Esophagus muscularis mucosa (tissue), 4 donors: ENCODE data around the gene TRIM9. TPM values are rescaled to one million over a fixed set of nuclear protein-coding genes. Genes with fewer than 3 reads are reported as not detected.
"Not testable (repeated sequence)": the region's sequence is repeated elsewhere in the genome, so short reads cannot be mapped to it uniquely, and the experiment has no call there.

Experiments
- DNase-seq: peaks from one replicate; pipeline ENCODE4 v3.0.0-alpha.2; 2017; ENCODE audit errors: extremely low spot score
- H3K27ac ChIP-seq, 4 donors: fragments of 200-600 bp; sonication (generic); replicated peaks in 1 of 4; 1 replicate in 3 of 4; 2 replicates in 1 of 4; pipeline ENCODE4 v1.5.1; 2016 to 2019; ENCODE audit warnings: mild to moderate bottlenecking in 1 of 4
- H3K27me3 ChIP-seq, 4 donors: fragments of 200-600 bp; sonication (generic); one replicate each; pipeline versions ENCODE4 v1.5.1 to v1.6.0; 2016 to 2019
- H3K36me3 ChIP-seq, 4 donors: fragments of 200-600 bp; sonication (generic); one replicate each; pipeline ENCODE4 v1.5.1; 2016 to 2019
- H3K4me1 ChIP-seq, 4 donors: fragments of 200-600 bp; sonication (generic); one replicate each; pipeline ENCODE4 v1.5.1; 2016 to 2019
- H3K4me3 ChIP-seq, 4 donors: fragments of 200-600 bp; sonication (generic); 1 replicate in 2 of 4; 2 replicates in 2 of 4; pipeline ENCODE4 v1.5.1; 2016 to 2019; ENCODE audit warnings: mild to moderate bottlenecking in 4 of 4, moderate library complexity in 1 of 4
- H3K9me3 ChIP-seq, 4 donors: fragments of 200-600 bp; sonication (generic); 1 replicate in 3 of 4; 2 replicates in 1 of 4; pipeline ENCODE4 v1.5.1; 2016 to 2019
- EP300 ChIP-seq: sonication (generic); formaldehyde crosslinking; IDR thresholded peaks from one replicate; pipeline ENCODE4 v1.6.1; 2017; ENCODE audit warnings: antibody characterized with exemption
- POLR2A ChIP-seq: fragments of 450-650 bp; IDR thresholded peaks from one replicate; pipeline ENCODE4 v1.6.1; 2017; ENCODE audit warnings: antibody characterized with exemption, moderate library complexity, mild to moderate bottlenecking, low read depth
- POLR2AphosphoS5 ChIP-seq, 2 donors: sonication (generic); formaldehyde crosslinking; IDR thresholded peaks; one replicate each; pipeline ENCODE4 v1.6.1; 2017; ENCODE audit warnings: antibody characterized with exemption in 2 of 2
- WGBS: methylation state at CpG from one replicate; pipeline ENCODE4 v1.1.5; 2018; 5-methylcytosine and 5-hydroxymethylcytosine counted together
- intact Hi-C: fragments of 100-400 bp; cut with DNase I; formaldehyde crosslinking; loops from one replicate; pipeline ENCODE4 v1.15.1; 2023
- total RNA-seq, 4 donors: library from RNA; depleted of rRNA; stranded (reverse); fragments of >200 nt; gene quantifications; one replicate each; pipeline versions ENCODE4 v1.1.0 to v1.2.1, GENCODE V29; 2016
- TF ChIP-seq, protein P1 (sequence below), 3 experiments: fragments of 200-600 bp in 2 of 3; fragments of 450-650 bp in 1 of 3; sonication (generic) in 2 of 3; IDR thresholded peaks; one replicate each; pipeline ENCODE4 v1.5.1; 2017 to 2019; ENCODE audit warnings: antibody characterized with exemption in 3 of 3, mild to moderate bottlenecking in 2 of 3, moderate library complexity in 1 of 3

TRIM9 gene
- total RNA-seq, 4 donors from 2014 or later, result 0.58 to 1.7 (median 0.76) TPM

- intact Hi-C loops, result no loop called here
- Histone ChIP-seq H3K27ac (peak overlapping the region; percentile 48 to 75 (median 61)), H3K4me3 (peak overlapping the region in 1 of 4 donors; percentile 5), H3K9me3 (no peaks in the 10 kb centered on the region), H3K27me3 (no peaks in the 10 kb centered on the region), H3K4me1 (peaks cover 5 to 40% (median 39%) of the 10 kb centered on the region in 4 donors), H3K36me3 (no peaks in the 10 kb centered on the region)
- TF ChIP-seq POLR2AphosphoS5 (IDR thresholded peaks at IDR 0.05), result peak in 1 of 2 donors; percentile 50
- TF ChIP-seq, protein P1, sequence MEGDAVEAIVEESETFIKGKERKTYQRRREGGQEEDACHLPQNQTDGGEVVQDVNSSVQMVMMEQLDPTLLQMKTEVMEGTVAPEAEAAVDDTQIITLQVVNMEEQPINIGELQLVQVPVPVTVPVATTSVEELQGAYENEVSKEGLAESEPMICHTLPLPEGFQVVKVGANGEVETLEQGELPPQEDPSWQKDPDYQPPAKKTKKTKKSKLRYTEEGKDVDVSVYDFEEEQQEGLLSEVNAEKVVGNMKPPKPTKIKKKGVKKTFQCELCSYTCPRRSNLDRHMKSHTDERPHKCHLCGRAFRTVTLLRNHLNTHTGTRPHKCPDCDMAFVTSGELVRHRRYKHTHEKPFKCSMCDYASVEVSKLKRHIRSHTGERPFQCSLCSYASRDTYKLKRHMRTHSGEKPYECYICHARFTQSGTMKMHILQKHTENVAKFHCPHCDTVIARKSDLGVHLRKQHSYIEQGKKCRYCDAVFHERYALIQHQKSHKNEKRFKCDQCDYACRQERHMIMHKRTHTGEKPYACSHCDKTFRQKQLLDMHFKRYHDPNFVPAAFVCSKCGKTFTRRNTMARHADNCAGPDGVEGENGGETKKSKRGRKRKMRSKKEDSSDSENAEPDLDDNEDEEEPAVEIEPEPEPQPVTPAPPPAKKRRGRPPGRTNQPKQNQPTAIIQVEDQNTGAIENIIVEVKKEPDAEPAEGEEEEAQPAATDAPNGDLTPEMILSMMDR (IDR thresholded peaks at IDR 0.05), result no peak
- WGBS, result 5% methylated on average over 2 of the region's 2 CpGs
- DNase-seq, result no peak
These were observed 133.2 kb downstream of the TRIM9 start for GRCh38 chr14:50961605-50962221.

GRCh38 chr14:50957296-50957695 is 137.6 kb downstream of the TRIM9 start:
- WGBS, result 56% methylated on average over 3 of the region's 3 CpGs
- no peaks in the 10 kb centered on the region for H3K27me3 ChIP-seq
- DNase-seq, result no peak
- H3K27ac ChIP-seq, result peak overlapping the region in 1 of 4 donors; percentile 18
- peaks cover 5 to 30% (median 27%) of the 10 kb centered on the region in 4 donors for H3K4me1 ChIP-seq
- H3K36me3 ChIP-seq, result no peaks in the 10 kb centered on the region
- H3K9me3 ChIP-seq, result no peaks in the 10 kb centered on the region
- intact Hi-C loops, result loop anchor here (10.0 kb wide), 1 partner anchor 138 kb away; the partner anchor contains the start of gene TRIM9
- no peak overlapping the region for H3K4me3 ChIP-seq
- TF ChIP-seq POLR2AphosphoS5 (IDR thresholded peaks at IDR 0.05) (no peak), EP300 (no peak), POLR2A (no peak)
- TF ChIP-seq, protein P1 (IDR thresholded peaks at IDR 0.05), result no peak

DNA sequence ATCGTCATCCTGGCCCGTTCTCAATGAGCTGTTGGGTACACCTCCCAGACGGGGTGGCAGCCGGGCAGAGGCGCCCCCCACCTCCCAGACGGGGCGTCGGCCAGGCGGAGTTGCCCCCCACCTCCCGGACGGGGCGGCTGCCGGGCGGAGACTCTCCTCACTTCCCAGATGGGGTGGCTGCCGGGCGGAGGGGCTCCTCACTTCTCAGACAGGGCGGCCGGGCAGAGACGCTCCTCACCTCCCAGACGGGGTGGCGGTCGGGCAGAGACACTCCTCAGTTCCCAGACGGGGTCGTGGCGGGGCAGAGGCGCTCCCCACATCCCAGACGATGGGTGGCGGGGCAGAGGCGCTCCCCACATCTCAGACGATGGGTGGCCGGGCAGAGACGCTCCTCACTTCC is 138.5 kb downstream of the TRIM9 start:
- not testable (repeated sequence) for H3K4me3 ChIP-seq, DNase-seq, H3K36me3 ChIP-seq, H3K27me3 ChIP-seq, H3K27ac ChIP-seq, H3K9me3 ChIP-seq
- intact Hi-C loops, result loop anchor here (10.0 kb wide), 1 partner anchor 138 kb away; the partner anchor contains the start of gene TRIM9
- H3K4me1 ChIP-seq, result peaks cover under 1 to 21% (median 19%) of the 10 kb centered on the region in 4 donors
- 93% methylated on average over 18 of the region's 32 CpGs for whole genome bisulfite sequencing

DNA sequence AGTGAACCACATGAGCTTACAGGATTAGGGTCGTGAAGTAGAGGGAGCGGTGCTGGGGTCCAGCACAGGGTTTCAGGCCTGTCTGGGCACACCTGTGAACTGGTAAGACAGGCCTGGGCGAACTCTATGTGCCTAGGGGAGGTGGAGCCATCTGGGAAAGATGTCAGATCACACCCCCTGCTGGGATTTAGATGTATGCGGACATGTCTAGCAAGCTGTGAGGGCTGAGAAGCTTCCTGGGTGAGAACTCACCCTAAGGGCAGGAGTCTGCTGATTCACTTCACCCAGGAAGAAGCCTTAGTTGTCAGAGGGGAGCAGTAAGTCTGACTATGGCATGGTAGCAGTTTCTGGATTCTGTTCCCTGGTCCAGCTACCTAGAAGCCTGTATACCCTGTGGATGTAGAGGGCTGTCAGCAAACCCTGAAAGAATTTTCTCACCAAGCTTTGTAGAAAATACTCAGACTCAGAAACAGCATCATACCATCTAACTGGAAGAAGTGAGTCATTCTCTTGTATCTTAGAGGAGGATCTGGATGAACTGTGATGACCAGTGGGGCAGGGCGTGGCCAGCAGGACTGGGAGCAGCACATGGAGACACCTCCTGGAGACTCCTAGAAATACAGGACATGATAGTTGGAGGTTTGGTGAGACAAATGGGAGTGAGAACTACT is 139.4 kb downstream of the TRIM9 start:
- WGBS, result 78% methylated on average over 5 of the region's 5 CpGs
- Histone ChIP-seq H3K9me3 (no peaks in the 10 kb centered on the region), H3K27me3 (no peaks in the 10 kb centered on the region), H3K4me3 (no peak overlapping the region), H3K36me3 (no peaks in the 10 kb centered on the region), H3K4me1 (peaks cover 0 to 13% (median 10%) of the 10 kb centered on the region in 4 donors), H3K27ac (peak overlapping the region in 1 of 4 donors; percentile 69)
- intact Hi-C loops, result loop anchor here (2.0 to 10.0 kb wide), 2 partner anchors 139 to 265 kb away; partner anchors contain the start of gene TRIM9
- no peak for DNase-seq
- TF ChIP-seq, protein P1 (IDR thresholded peaks at IDR 0.05), result peak in 1 of 3 experiments; percentile 34
- TF ChIP-seq POLR2A, result no peak

- no peak for DNase-seq
- H3K9me3 ChIP-seq, result no peaks in the 10 kb centered on the region
- no peaks in the 10 kb centered on the region for H3K27me3 ChIP-seq
- H3K4me1 ChIP-seq, result peaks cover 0 to 13% (median 9%) of the 10 kb centered on the region in 4 donors
- 12% methylated on average over 1 of the region's 1 CpG for WGBS
- H3K27ac ChIP-seq, result peak overlapping the region in 1 of 4 donors; percentile 69
- no peak overlapping the region for H3K4me3 ChIP-seq
- TF ChIP-seq EP300, result no peak
- TF ChIP-seq, protein P1 (IDR thresholded peaks at IDR 0.05), result peak; percentile 64 to 72 (median 71)
- no peaks in the 10 kb centered on the region for H3K36me3 ChIP-seq
- intact Hi-C loops, result loop anchor here (2.0 to 10.0 kb wide), 2 partner anchors 140 to 266 kb away; partner anchors contain the start of gene TRIM9
These were observed 140.0 kb downstream of the TRIM9 start for GRCh38 chr14:50954811-50955372.
